Cerebellar cortex (tissue), 1 donor: ENCODE data around the gene ALS2CL.

Source experiments
- DNase-seq: peaks from one replicate; pipeline ENCODE4 v3.0.0-alpha.2; 2015; ENCODE audit warnings: low spot score

Gene ALS2CL

DNA sequence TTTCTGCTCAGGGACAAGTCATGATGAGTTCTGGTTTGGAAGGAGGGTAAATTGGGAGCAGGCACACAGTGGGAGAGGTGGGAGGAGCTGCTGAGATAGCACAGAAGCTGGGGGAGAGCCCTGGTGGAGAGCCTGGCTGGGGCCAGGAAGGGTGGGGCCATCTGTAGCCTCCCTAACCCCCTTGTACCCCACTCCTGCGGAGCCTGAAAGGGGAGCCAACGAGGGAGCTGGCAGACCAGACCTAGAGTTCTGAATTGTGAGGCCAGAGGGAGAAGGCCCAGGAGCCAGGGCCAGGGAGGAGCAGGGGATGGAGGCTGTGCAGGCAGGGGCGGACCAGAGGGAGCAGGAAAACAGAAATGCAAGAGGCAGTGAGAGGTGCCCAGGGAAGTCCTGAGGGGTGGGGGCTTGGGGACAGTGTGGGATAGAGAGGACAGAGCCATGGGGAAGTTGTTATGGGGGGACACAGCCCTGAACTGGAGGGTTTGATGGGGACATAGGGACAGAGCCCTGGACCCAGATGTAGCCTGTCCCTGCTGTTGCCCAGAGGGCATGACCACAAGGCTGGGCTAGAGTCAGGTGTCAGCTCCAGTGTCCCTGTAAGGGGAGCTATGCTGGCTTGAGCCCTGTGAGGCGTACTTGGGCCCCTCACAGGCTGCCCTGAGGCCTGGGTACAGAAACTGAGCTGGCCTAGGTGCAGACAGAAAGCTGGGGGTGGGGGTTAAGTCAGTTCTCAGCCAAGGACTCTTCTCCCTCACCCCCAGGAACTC is 8.9 kb upstream of the ALS2CL start:
- DNase-seq = peak; percentile 39

DNA sequence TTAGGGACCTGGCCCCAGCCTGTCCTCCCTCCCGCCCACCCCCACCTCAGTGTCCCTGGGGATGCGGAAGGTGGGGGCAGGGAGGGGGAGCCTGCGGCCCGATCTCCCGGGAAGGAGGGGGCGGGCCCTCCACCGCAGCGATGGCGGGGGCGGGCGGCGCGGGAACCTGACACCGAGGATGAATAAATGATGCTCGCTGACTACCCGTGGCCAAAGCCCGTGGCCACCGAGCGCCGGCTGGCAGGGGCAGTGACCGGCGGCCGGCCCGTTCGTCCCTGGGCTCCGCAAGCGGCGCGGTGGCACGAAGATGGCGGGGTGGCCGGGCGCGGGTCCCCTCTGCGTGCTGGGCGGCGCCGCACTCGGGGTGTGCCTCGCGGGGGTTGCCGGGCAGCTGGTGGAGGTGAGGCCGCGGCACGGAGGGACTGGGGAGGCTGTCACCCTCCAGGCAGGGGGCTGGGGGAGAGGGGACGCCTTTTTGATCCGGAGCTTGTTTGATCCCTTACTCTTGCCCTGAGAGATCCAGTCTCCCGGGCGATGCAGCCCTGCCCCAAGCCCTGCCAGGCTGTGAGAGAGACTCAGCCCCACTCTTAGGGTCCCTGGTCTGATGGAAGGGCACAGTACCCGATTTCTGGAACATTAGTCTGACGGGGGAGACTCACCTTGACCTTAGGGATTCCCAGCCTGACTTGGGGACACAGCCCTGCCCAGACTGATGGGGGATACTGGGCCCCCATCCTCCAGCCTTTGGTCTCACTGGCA is 7.9 kb upstream of the ALS2CL start, which contains the start of gene TMIE:
TMIE (plus strand) TSS at position 212 of the 759 bp plus-strand sequence; CDS start at position 308, 96 bp downstream.
- no peak for DNase-seq

DNA sequence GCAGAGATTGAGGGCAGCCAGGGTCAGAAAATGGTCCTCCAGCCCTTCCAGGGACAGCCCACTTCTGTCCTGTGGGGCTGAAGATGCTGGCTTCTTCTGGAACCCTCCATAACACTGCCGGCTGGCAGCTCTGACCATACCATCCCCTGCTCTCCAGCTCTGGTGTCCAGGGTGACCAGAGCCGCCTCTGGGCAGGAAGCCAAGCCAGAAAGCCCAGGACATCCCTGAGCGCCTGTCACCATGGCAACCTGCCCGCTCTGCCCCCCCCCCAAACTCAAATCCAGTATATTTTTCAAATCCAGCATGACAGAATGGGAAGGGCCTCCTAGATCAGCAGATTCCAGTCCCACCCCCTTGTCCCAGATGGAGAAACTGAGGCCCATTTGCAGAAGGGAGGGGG is 7.3 kb upstream of the ALS2CL start:
- DNase-seq = peak; percentile 78

DNA sequence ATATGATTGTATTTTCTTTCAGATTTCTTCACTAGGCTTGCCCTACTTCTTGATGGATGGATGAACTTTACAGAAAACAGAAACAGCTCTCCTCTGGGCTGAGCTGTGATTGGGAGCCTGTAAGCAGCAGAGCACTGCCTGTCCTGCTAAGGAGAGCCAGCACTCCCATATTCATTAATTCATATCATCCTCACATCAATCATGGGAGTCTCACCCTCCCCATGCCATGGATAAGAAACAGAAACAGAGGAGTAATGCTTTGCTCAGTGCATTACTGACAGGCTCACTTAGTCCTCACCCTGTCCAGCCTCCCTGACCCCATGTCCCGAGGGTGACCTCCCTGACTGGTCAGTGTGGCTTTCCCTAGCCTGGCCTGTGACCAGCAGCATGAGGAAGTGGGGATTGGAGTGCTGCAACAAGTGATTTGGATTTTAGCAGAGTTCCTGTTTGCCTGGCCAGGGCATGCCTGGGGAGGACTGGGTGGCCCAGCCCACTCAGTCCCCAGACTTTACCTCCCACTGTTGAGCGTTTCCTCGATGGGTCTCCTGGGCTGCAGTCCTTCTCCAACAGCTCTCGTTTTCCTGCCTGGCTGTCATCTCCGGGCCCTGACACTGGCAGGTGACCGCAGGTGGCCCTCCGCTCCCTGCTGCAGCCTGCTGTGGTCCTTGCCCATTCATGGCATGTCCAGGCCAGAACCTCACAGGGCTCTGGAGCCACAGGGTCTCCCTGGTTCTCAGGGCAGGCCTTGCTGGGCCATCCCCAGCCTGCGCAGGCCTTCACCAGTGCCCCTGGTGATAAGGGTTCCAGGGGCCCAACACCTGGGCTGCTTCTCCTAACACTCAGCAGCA is 6.4 kb upstream of the ALS2CL start:
- DNase-seq = no peak

DNA sequence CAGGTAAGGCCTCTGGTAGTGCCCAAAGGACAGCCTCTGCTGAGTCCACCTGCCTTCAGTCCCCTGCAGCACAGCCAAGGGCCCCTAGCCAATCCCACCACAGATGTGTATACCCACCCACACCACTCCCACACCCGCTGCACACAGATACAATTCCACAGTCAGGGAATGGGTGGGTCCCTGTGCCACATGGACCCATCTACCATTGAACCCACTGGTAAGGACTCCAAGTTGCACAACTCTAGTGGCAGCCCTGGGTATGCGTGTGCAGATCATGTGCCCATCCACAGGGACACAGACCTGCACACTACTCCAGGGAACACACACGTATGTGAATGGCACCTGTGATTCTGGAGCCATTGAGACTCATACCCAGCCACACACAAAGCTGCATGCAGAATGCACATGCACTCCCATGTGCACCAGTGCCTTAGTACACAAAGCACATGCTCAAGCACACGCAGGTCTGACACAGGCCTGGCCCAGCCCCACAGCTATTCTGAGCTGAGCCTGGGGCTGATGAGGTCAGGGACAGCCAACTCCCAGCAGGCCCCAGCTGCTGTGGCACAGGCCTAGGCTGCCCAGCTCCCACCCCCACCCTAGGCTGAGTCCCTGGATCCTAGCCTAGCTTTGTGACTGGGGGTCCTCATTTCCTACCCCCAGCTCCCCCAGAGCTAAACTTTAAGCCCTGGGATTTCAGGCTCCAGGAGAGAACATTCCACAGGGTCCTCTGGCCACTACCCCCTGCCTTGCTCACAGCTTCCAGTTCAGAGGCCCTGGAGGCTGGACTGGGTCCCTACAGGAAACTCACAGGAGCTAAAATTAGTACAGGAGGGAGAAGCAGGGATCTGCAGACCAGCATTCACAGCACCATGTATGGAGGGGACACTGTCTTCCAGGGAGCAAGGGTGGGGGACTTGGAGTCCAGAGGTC is 2.7 kb upstream of the ALS2CL start:
- peak; percentile 55 for DNase-seq

DNA sequence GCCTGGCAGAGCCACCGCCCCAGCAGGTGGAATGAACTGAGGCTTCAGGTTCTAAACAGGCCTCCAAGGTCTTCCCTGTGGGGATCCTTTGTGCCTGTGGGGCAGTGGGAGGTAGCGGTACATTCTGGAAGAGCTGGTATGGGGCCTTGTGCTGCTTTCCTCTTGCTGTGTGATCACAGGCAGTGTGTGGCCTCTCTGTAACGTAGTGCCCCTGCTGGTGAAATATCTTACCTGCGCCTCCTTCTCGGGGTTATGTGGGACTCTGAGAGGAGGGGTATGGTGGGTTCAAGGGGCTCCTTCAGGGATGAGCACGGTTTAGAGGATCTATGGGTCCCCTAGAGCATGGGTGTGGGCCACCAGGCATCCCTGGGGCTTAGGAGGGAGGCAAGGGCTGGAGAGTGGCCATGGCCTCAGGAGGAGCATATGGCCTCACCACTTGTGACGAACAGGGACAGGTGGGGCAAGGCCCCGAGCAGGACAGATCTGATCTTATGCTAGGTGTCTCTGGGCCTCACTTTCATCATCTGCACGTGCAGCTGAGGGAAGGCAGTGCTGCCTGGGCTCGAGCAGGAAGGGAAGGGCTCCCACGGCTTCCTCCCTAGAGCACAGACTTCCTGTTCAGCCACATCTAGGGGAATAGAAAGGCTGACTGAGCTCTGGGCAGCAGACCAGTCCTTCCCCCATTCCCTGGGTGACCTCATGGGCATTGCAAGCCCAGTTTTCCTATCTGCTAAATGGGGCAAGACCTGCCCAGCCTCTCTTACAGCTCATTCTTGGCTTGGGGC is 1.9 kb upstream of the ALS2CL start:
- DNase-seq = peak; percentile 67

DNA sequence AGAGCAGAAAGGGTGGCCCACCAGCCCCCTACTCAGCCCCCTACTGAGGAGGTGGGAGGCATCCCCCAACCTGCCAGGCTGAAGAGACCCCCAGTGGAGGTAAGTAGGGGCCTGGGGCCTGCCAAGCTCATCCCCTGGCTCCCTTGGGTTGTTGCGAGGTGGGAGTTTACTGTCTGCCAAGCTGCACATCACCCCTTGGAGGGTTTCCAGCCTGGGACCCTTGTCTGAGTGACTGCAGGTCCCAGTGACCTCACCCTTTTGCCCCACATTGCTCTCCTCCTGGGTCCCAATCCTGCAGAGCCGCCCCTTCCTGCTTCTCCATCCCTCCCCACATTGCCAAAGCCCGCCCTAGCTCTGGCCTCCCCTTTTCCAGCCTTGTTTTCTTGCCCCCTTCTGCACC is 1.0 kb upstream of the ALS2CL start:
- DNase-seq = no peak

DNA sequence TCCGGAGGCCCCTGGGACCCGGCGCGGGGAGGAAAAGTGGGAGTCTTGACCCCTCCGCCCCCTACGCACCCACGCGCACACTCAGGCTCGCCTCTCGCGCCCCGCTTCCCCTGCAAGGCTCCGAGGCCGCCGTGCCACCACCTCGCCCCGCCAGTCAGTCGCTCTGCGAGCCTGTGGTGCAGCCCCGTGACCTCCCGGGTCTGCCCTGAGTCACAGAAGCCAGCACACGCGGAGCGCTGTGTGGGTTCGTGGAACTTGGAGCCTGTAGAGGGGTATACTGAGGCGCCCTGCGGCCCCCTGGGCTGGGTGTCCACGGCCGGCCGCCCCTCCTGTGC is 380 bp upstream of the ALS2CL start:
- no peak for DNase-seq

DNA sequence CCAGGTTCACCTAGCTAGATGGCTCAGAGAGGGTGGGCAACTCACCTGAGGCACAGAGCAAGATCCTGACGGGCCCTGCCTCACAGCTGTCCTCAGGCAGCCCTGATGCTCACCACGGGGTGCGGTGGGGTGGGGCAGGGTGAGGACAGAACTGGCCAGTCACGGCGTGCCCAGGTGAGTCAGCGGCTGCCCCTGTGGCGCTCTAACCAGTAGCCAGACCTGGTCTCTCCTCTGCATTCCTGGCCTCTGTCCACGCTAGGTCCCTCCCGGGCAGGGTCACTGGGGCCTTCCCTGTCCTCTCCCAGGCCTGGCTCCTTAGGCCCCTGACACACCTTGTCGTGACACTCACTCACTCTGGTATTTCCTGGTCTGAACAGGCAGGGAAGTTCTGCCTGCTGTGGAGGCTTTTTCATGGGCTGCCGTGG is 901 bp downstream of the ALS2CL start:
- no peak for DNase-seq

DNA sequence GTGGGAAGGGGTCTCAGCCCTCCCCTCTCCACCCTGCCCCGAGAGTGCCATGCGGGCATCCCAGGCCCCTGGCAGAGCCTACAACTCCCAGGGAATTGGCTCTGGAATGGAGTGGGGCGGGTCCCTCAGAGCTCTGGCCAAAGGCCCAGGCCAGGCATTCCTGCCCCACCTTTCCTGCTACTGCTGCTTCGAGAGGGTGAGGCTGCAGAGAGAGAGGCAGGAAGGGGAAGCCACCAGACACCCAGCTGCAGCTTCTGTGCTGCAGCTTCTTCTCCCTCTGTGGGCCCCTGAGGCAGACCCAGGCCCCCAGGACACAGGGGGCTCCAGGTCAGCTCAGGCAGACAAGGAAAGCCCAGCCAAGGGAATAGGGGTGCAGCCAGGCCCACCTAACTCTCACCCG is 2.7 kb downstream of the ALS2CL start:
- DNase-seq = no peak

DNA sequence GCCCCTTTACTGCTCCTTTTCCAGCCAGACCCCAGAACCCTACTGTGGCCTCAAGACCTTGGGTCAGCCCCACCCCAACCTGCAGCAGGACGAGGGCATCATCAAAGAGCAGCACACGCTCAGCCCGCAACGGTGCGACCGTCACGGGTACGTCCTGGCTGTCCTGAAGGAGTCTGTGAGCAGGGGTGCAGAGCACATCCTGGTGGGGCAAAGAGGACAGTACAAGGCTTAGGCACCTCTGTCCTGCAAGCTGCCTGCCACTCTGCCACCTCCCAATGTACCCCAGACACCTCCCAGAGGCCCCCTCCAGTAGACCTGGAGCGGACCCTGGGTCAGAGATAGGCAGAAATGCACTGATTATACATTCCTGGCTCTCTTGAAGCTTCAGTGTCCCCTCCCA is 8.0 kb downstream of the ALS2CL start:
- DNase-seq = no peak

DNA sequence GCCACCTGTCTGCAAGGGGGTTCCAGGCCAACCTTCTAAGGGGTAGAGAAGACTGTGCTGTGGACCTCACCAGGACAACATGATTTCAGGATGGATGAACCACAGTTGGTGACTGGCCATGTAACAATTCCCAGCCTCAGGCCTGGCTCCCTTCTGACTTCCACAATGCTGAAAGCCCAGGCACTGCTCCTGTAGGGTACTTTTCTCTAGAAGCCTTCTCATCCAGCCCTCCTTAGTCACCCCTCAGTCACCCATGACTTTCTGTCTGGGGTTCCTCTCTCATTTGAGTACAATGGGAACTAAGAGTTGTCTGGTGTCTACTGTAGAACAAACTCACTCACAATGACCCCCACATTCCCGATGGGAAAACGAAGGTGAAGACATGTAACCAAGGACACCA is 8.6 kb downstream of the ALS2CL start:
- DNase-seq = no peak

DNA sequence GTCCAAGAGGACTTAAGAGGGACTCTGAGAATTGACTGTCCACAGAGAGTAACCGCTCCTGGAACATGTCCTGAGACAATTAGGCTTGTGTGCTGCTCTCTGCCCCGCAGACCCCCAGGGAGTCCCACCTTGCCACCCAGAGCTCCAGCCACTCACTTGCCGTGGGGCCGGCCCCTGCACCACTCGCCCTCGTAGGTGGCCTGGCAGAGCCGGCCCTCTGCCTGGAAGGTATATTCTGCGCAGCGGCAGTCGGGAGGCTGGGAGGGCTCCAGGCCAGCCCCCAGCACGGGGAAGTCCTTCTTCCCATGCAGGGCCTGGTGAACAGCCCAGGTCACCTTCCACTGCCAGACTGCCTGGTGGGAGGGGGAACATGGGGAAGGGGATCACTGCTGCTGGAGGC is 10.5 kb downstream of the ALS2CL start:
- DNase-seq = no peak

DNA sequence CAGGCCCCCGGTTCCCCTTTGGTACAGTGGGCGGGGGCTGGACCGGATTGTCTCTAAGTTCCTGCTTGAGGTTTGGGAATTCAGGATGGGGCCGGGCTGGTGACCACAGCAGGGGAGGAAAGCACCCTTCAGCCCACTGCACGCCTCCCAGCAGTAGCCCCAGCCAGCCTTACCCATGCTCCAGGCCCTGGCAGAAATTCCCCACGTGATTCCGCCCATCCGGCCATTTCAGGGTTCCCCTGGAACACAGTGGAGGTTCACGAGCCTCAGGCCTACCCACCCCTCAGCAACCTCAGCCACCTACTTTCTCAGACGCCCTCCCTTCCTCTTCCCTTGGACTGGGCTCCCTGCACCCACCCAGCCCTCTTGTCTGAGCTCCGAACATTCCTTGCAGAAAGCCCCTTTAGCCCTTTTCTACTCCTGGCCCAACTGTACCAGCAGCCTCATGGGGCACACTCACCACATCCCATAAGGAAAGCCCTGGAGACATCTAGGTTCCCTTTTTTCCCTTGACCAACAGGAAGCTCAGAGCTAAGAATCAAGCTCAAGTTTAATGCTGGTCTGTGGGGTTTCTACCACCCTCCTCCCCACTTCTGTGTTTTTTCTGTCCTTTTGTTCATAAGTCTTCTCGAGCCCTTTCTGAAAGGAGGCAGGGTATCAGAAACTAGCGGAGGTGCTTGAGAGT is 11.5 kb downstream of the ALS2CL start:
- DNase-seq = no peak

DNA sequence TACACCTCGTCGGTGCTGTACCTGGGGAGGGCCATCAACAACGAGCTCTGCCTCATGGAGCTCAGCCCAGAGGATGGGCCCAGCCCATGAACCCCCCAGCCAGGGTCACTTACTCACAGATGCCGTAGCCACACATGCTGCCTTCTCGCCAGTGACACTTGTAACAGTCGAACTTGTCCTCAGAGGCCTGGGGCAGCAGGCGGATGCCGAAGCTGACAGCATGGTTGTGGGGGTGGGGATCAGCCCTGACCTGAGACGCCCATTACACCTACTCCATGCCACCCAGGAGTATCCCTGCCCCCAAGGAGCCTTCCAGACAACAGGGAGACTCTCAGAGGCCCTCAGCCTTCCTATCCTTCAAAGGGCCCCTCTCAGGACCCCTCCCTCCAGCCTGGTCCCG is 12.1 kb downstream of the ALS2CL start:
- no peak for DNase-seq

DNA sequence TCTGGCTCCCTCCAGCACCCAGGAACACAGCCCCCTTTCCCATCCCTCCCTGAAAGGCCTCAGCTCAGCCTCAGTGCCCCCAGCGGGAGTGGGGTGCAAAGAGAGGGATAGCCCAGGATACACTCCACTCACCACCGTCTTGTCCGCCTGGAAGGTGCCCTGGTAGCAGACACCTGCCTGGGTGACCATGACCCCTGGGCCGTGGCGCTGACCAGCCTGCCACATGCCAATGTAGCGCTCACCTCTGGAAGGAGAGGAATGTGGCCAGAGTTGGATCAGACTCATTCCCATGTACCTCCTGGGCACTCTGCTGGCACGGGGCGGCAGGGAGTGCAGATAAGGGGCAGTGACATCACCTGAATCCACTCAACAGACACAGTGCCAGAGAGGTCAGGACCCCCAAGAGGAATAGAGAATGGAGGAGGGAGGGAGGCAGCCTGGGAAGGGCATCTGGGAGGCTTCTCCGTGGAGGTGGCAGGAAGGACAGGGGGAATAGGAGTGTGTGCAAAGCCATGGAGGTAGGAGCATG is 13.1 kb downstream of the ALS2CL start:
- DNase-seq = no peak

DNA sequence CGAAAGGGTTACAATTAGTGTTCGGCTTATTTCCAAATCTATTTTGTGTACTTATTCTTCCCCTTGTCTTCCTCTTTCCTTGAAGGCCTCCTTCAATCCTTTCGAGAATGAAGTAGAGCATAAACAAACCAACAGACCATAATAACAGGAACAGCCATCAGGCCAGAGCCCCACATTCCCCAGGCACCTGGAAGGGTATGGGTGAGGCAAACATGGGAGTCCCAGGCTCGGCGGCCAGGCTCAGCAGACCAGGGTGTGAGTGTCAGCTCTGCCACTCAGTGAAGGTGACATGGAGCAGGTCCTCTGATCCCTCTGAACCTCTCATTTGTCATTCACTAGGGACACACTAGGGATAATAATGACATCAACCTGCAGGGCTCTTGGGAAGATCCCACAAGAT is 13.8 kb downstream of the ALS2CL start:
- no peak for DNase-seq

DNA sequence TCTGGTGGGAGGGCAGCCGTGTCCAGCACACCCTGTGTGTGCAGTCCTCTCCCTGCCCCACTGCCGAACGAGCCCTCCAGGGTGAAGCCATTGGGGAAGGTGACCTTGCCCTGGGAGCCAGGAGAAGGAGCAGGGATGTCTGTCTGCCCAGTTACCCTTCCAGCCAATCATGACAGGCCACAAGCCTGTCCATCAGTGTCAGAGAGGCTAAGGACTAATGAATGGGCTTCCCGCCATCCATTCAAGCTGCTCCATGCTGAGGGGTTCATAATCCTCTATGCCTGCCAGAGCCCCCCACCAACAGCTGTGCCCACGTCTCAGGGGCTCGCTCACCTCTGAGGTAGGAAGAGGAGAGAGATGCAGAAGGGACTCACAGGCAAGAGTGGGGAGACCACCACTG is 15.2 kb downstream of the ALS2CL start:
- no peak for DNase-seq

DNA sequence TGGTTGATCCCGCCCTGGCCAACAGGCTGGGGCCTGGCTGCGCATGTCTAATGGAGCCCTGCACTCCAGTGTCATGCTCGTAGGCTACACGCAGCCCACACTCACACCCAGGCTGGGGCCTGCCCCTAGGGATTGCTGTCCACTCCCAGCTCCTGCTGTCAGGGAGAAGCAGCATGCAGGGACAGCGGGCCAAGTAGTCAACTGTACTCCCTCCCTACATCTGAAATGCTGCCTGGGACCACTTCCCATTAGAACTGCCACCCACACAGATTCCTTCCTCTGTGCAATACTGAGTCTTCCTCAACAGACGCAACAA is 16.1 kb downstream of the ALS2CL start:
- DNase-seq = no peak
